GM23338 (cell line): ENCODE data around the gene WRNIP1. TPM values are rescaled to one million over a fixed set of nuclear protein-coding genes. Genes with fewer than 3 reads are reported as not detected.

ENCODE experiments used
- ATAC-seq: fragments of 200-7000 bp; cut with Tn5 transposase; 3 replicates; pipeline ENCODE4 v1.9.1; 2020
- DNase-seq: peaks from one replicate; pipeline ENCODE4 v3.0.0-alpha.2; 2015; ENCODE audit warnings: low spot score
- H2AFZ ChIP-seq: fragments of 200-600 bp; sonication (generic); 2 replicates; pipeline ENCODE4 v1.8.0; 2016; ENCODE audit warnings: antibody characterized with exemption, mild to moderate bottlenecking, moderate library complexity
- H3F3A ChIP-seq: fragments of 200-600 bp; sonication (generic); replicated peaks from 2 replicates; pipeline ENCODE4 v1.8.0; 2017; ENCODE audit warnings: antibody characterized with exemption, mixed run types, low read depth
- H3K27ac ChIP-seq: fragments of 200-600 bp; sonication (generic); 2 replicates; pipeline ENCODE4 v1.6.1; 2016; ENCODE audit warnings: low read depth
- H3K27me3 ChIP-seq: fragments of 200-600 bp; sonication (generic); 2 replicates; pipeline ENCODE4 v1.8.0; 2016; ENCODE audit warnings: mild to moderate bottlenecking, mixed run types, moderate library complexity; ENCODE audit not compliant: insufficient read depth
- H3K36me3 ChIP-seq: fragments of 200-600 bp; sonication (generic); 2 replicates; pipeline ENCODE4 v1.8.0; 2016; ENCODE audit warnings: mild to moderate bottlenecking; ENCODE audit not compliant: insufficient read depth
- H3K4me1 ChIP-seq: fragments of 200-600 bp; sonication (generic); 2 replicates; pipeline ENCODE4 v1.8.0; 2016; ENCODE audit warnings: mild to moderate bottlenecking, moderate library complexity; ENCODE audit not compliant: insufficient read depth
- H3K4me2 ChIP-seq: fragments of 200-600 bp; sonication (generic); 2 replicates; pipeline ENCODE4 v1.7.1; 2017; ENCODE audit warnings: mixed run types
- H3K4me3 ChIP-seq: fragments of 200-600 bp; sonication (generic); 2 replicates; pipeline ENCODE4 v1.6.1; 2016; ENCODE audit warnings: mixed run types
- H3K79me2 ChIP-seq: fragments of 200-600 bp; sonication (generic); replicated peaks from 2 replicates; pipeline ENCODE4 v1.8.0; 2017; ENCODE audit warnings: mild to moderate bottlenecking; ENCODE audit not compliant: insufficient read depth
- H3K9me2 ChIP-seq: fragments of 200-600 bp; sonication (generic); 2 replicates; pipeline ENCODE4 v1.8.0; 2017; ENCODE audit not compliant: insufficient read depth
- H4K20me1 ChIP-seq: fragments of 200-600 bp; sonication (generic); replicated peaks from 2 replicates; pipeline ENCODE4 v1.8.0; 2017; ENCODE audit warnings: mild to moderate bottlenecking; ENCODE audit not compliant: insufficient read depth
- H3K27ac Mint-ChIP-seq: 2 replicates; pipeline ENCODE4 v1.8.0; 2020; ENCODE audit warnings: inconsistent platforms, mild to moderate bottlenecking, moderate library complexity, mixed read lengths
- H3K27me3 Mint-ChIP-seq: 3 replicates; pipeline ENCODE4 v1.8.0; 2022; ENCODE audit warnings: low read depth, mild to moderate bottlenecking, moderate library complexity, mixed read lengths, inconsistent platforms; ENCODE audit not compliant: insufficient read depth, poor library complexity
- H3K36me3 Mint-ChIP-seq: 3 replicates; pipeline ENCODE4 v1.8.0; 2021; ENCODE audit warnings: low read depth, mild to moderate bottlenecking, inconsistent platforms, moderate library complexity, mixed read lengths
- H3K4me1 Mint-ChIP-seq: 3 replicates; pipeline ENCODE4 v1.8.0; 2020; ENCODE audit warnings: mild to moderate bottlenecking, inconsistent platforms, mixed read lengths
- H3K4me3 Mint-ChIP-seq: 3 replicates; pipeline ENCODE4 v1.8.0; 2021; ENCODE audit warnings: moderate library complexity, mild to moderate bottlenecking, inconsistent platforms, mixed read lengths
- H3K9me3 Mint-ChIP-seq: 3 replicates; pipeline ENCODE4 v1.8.0; 2020; ENCODE audit warnings: moderate library complexity, mild to moderate bottlenecking, inconsistent platforms, mixed read lengths
- CREB1 ChIP-seq: fragments of 250-450 bp; sonication (Bioruptor Pico); IDR thresholded peaks from 2 replicates; pipeline ENCODE4 v1.5.0; 2020; ENCODE audit warnings: low read depth, mild to moderate bottlenecking, moderate library complexity
- JUNB ChIP-seq: IDR thresholded peaks from one replicate; pipeline ENCODE4 v1.6.1; 2016; ENCODE audit warnings: antibody characterized with exemption; ENCODE audit not compliant: unreplicated experiment
- NANOG ChIP-seq: IDR thresholded peaks from 2 replicates; pipeline ENCODE4 v1.6.1; 2016; ENCODE audit warnings: antibody characterized with exemption, borderline replicate concordance
- POLR2AphosphoS5 ChIP-seq: IDR thresholded peaks from 2 replicates; pipeline ENCODE4 v1.6.1; 2016; ENCODE audit warnings: antibody characterized with exemption, low read depth
- ZNF114 ChIP-seq: fragments of 250-450 bp; sonication (Bioruptor Pico); IDR thresholded peaks from 2 replicates; pipeline ENCODE4 v1.5.0; 2020; ENCODE audit warnings: mild to moderate bottlenecking, moderate library complexity
- ZNF331 ChIP-seq: fragments of 250-450 bp; sonication (Bioruptor Pico); IDR thresholded peaks from 2 replicates; pipeline ENCODE4 v1.5.0; 2020; ENCODE audit warnings: low read depth, mild to moderate bottlenecking, moderate library complexity
- polyA plus RNA-seq: library from polyadenylated mRNA; unstranded; fragments of >200 nt; fragmentation: Nextera tagmentation; extraction: Ambion mirVana; gene quantifications from 2 replicates; pipeline ENCODE4 v1.2.1, GENCODE V29; 2016
- total RNA-seq: library from RNA; depleted of rRNA; stranded (reverse); fragments of >200 nt; shearing (Covaris generic); gene quantifications from 2 replicates; pipeline ENCODE4 v1.2.3, GENCODE V29; 2014
- TF ChIP-seq, protein P1 (sequence below): fragments of 250-450 bp; sonication (Bioruptor Pico); IDR thresholded peaks from 2 replicates; pipeline ENCODE4 v1.5.0; 2020; ENCODE audit warnings: mild to moderate bottlenecking, moderate library complexity
- TF ChIP-seq, protein P2 (sequence below): IDR thresholded peaks from 2 replicates; pipeline ENCODE4 v1.6.1; 2016; ENCODE audit warnings: antibody characterized with exemption
- TF ChIP-seq, protein P3 (sequence below), 2 experiments: fragments of 200-600 bp in 1 of 2; sonication (generic) in 1 of 2; conservative IDR thresholded peaks; 2 replicates each; pipeline versions ENCODE4 v1.5.1 to v1.6.1; 2016 to 2017; ENCODE audit warnings: antibody characterized with exemption in 2 of 2, low read depth in 2 of 2, mild to moderate bottlenecking in 2 of 2, moderate library complexity in 1 of 2

WRNIP1 gene
- total and polyA plus RNA-seq, 2 experiments from 2014 or later = 27.6 to 66.0 TPM

DNA sequence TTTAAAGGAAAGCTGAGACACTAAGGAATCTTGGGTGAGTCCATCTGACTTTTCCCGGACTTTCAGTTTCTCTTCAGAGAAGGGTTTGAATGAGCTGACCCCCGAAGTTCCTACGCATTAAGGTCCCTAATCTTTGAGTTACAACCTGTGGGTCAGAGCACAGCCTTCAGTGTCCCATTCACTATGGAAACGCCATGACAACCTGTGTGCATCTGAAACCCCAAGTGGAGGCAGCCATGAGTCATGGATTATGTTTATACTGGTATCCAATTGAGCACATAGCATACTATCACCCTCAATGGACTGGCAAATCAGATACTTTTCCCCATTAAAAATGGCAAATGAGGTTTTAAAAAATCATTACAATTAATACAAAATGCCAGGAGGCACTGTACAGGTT is 25.9 kb upstream of the WRNIP1 start (continued):
- TF ChIP-seq, protein P1, sequence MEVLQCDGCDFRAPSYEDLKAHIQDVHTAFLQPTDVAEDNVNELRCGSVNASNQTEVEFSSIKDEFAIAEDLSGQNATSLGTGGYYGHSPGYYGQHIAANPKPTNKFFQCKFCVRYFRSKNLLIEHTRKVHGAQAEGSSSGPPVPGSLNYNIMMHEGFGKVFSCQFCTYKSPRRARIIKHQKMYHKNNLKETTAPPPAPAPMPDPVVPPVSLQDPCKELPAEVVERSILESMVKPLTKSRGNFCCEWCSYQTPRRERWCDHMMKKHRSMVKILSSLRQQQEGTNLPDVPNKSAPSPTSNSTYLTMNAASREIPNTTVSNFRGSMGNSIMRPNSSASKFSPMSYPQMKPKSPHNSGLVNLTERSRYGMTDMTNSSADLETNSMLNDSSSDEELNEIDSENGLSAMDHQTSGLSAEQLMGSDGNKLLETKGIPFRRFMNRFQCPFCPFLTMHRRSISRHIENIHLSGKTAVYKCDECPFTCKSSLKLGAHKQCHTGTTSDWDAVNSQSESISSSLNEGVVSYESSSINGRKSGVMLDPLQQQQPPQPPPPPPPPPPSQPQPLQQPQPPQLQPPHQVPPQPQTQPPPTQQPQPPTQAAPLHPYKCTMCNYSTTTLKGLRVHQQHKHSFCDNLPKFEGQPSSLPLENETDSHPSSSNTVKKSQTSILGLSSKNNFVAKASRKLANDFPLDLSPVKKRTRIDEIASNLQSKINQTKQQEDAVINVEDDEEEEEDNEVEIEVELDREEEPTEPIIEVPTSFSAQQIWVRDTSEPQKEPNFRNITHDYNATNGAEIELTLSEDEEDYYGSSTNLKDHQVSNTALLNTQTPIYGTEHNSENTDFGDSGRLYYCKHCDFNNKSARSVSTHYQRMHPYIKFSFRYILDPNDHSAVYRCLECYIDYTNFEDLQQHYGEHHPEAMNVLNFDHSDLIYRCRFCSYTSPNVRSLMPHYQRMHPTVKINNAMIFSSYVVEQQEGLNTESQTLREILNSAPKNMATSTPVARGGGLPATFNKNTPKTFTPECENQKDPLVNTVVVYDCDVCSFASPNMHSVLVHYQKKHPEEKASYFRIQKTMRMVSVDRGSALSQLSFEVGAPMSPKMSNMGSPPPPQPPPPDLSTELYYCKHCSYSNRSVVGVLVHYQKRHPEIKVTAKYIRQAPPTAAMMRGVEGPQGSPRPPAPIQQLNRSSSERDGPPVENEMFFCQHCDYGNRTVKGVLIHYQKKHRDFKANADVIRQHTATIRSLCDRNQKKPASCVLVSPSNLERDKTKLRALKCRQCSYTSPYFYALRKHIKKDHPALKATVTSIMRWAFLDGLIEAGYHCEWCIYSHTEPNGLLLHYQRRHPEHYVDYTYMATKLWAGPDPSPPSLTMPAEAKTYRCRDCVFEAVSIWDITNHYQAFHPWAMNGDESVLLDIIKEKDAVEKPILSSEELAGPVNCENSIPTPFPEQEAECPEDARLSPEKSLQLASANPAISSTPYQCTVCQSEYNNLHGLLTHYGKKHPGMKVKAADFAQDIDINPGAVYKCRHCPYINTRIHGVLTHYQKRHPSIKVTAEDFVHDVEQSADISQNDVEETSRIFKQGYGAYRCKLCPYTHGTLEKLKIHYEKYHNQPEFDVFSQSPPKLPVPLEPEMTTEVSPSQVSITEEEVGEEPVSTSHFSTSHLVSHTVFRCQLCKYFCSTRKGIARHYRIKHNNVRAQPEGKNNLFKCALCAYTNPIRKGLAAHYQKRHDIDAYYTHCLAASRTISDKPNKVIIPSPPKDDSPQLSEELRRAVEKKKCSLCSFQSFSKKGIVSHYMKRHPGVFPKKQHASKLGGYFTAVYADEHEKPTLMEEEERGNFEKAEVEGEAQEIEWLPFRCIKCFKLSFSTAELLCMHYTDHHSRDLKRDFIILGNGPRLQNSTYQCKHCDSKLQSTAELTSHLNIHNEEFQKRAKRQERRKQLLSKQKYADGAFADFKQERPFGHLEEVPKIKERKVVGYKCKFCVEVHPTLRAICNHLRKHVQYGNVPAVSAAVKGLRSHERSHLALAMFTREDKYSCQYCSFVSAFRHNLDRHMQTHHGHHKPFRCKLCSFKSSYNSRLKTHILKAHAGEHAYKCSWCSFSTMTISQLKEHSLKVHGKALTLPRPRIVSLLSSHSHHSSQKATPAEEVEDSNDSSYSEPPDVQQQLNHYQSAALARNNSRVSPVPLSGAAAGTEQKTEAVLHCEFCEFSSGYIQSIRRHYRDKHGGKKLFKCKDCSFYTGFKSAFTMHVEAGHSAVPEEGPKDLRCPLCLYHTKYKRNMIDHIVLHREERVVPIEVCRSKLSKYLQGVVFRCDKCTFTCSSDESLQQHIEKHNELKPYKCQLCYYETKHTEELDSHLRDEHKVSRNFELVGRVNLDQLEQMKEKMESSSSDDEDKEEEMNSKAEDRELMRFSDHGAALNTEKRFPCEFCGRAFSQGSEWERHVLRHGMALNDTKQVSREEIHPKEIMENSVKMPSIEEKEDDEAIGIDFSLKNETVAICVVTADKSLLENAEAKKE (CRISPR knock-in tag) = no peak
- no peak for TF ChIP-seq ZNF114 (CRISPR knock-in tag)
- no peak for TF ChIP-seq JUNB
- TF ChIP-seq ZNF331 (CRISPR knock-in tag) = no peak
- TF ChIP-seq, protein P2, sequence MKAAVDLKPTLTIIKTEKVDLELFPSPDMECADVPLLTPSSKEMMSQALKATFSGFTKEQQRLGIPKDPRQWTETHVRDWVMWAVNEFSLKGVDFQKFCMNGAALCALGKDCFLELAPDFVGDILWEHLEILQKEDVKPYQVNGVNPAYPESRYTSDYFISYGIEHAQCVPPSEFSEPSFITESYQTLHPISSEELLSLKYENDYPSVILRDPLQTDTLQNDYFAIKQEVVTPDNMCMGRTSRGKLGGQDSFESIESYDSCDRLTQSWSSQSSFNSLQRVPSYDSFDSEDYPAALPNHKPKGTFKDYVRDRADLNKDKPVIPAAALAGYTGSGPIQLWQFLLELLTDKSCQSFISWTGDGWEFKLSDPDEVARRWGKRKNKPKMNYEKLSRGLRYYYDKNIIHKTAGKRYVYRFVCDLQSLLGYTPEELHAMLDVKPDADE = no peak
- no peak for TF ChIP-seq POLR2AphosphoS5
- no peak for TF ChIP-seq CREB1 (CRISPR knock-in tag)

DNA sequence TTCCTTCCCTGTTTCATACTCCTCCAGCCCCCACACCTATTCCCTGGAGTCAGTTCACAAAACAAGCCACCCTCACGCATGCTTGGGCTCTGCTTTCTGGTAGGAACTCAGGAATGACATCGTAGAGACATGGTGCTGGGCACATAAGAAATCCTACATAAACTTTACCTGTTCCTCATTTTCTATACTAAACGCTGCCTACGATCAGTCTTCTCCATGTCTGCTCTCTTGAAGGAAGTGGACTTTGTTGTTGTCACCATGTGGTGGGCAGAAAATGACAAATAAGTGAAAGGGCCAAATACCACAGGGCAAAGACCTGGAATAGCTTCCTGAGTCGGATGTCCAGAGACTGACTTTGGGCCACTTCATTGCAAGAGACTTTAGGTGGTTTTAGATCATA is 24.6 kb upstream of the WRNIP1 start:
- Mint-ChIP-seq H3K4me3 (no peak overlapping the region), H3K9me3 (no peaks in the 10 kb centered on the region), H3K36me3 (no peaks in the 10 kb centered on the region), H3K27ac (no peak overlapping the region), H3K4me1 (peaks cover 26% of the 10 kb centered on the region), H3K27me3 (peaks cover 1% of the 10 kb centered on the region)
- Histone ChIP-seq H3K4me1 (peaks cover 5% of the 10 kb centered on the region), H3F3A (no peaks in the 10 kb centered on the region), H3K27ac (no peak overlapping the region), H3K79me2 (no peaks in the 10 kb centered on the region), H3K9me2 (no peaks in the 10 kb centered on the region; the same call in 1 of the 2 replicates), H4K20me1 (no peaks in the 10 kb centered on the region), H2AFZ (no peak overlapping the region), H3K4me3 (no peak overlapping the region), H3K36me3 (no peaks in the 10 kb centered on the region), H3K27me3 (no peaks in the 10 kb centered on the region), H3K4me2 (no peak overlapping the region)
- no peak for ATAC-seq
- no peak for DNase-seq
- no peak for TF ChIP-seq NANOG
- TF ChIP-seq, protein P3, sequence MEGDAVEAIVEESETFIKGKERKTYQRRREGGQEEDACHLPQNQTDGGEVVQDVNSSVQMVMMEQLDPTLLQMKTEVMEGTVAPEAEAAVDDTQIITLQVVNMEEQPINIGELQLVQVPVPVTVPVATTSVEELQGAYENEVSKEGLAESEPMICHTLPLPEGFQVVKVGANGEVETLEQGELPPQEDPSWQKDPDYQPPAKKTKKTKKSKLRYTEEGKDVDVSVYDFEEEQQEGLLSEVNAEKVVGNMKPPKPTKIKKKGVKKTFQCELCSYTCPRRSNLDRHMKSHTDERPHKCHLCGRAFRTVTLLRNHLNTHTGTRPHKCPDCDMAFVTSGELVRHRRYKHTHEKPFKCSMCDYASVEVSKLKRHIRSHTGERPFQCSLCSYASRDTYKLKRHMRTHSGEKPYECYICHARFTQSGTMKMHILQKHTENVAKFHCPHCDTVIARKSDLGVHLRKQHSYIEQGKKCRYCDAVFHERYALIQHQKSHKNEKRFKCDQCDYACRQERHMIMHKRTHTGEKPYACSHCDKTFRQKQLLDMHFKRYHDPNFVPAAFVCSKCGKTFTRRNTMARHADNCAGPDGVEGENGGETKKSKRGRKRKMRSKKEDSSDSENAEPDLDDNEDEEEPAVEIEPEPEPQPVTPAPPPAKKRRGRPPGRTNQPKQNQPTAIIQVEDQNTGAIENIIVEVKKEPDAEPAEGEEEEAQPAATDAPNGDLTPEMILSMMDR (conservative IDR thresholded peaks at IDR 0.05; ENCODE audit: low read depth in 2 of 2) = no peak
- TF ChIP-seq ZNF114 (CRISPR knock-in tag) = no peak
- no peak for TF ChIP-seq POLR2AphosphoS5
